ENCODE data around the gene CNR2. TPM values are rescaled to one million over a fixed set of nuclear protein-coding genes. Genes with fewer than 3 reads are reported as not detected.
A peak's percentile ranks its signal among the peaks of the same experiment; 100 is the strongest.
"Not testable (repeated sequence)": the region's sequence is repeated elsewhere in the genome, so short reads cannot be mapped to it uniquely, and the experiment has no call there.

CNR2 gene
- total RNA-seq, 1 experiment from 2014 or later = not detected

GRCh38 chr1:23958810-23959460, 45.8 kb upstream of the CNR2 start:
- POLR2A ChIA-PET (ENCODE audit: unreplicated experiment) = interaction anchor here (0.6 to 1.3 kb wide), 3 partner anchors 21 to 361 kb away, joined by 6 to 8 read pairs (median 7); partner anchors contain the start of genes GRHL3 and SRSF10
- CTCF ChIA-PET = no interaction called here
- intact Hi-C loops (cut with micrococcal nuclease; ENCODE audit: unreplicated experiment) = loop anchor here (2.0 to 5.0 kb wide), 6 partner anchors 37 to 182 kb away; partner anchors contain the start of genes FUCA1 and PITHD1

GRCh38 chr1:23958040-23958809, 45.1 kb upstream of the CNR2 start:
- Histone ChIP-seq H3K36me3 (ENCODE audit: low read depth) (peaks cover 11% of the 10 kb centered on the region; the same call in 1 of the 2 replicates), H3K4me3 (peak overlapping the region; percentile 97), H3K4me1 (replicated peaks; ENCODE audit: insufficient read depth) (peaks cover 48% of the 10 kb centered on the region), H2AFZ (peak overlapping the region; percentile 80; the same call in 1 of the 2 replicates), H3F3A (ENCODE audit: insufficient read depth, low read depth) (peaks cover 32% of the 10 kb centered on the region), H3K4me2 (peak overlapping the region; percentile 97), H3K27ac (peak overlapping the region; percentile 91), H3K79me2 (ENCODE audit: low read depth) (peaks cover 24% of the 10 kb centered on the region)
- CTCF ChIA-PET; H3K9me3 ChIP-seq (ENCODE audit: insufficient read depth, low read depth); H3K9me2 ChIP-seq (ENCODE audit: insufficient read depth); BruUV-seq (replicated peaks); H4K20me1 ChIP-seq (ENCODE audit: insufficient read depth); DNase-seq; H3K27me3 ChIP-seq (ENCODE audit: insufficient read depth, low read depth): not testable (repeated sequence)
- POLR2A ChIA-PET (ENCODE audit: unreplicated experiment) = interaction anchor here (0.7 kb wide), 1 partner anchor 234 kb away, joined by 10 read pairs; no protein-coding TSS in a partner anchor
- intact Hi-C loops (cut with micrococcal nuclease; ENCODE audit: unreplicated experiment) = loop anchor here (2.0 to 5.0 kb wide), 6 partner anchors 36 to 181 kb away; partner anchors contain the start of genes FUCA1 and PITHD1

More at GRCh38 chr1:23958810-23959460, 45.8 kb upstream of the CNR2 start:
- TF ChIP-seq EZH2 (IDR thresholded peaks at IDR 0.05; ENCODE audit: low read depth) = no peak
- no peak for TF ChIP-seq CTCF (conservative IDR thresholded peaks at IDR 0.05)
- Histone ChIP-seq H4K20me1 (ENCODE audit: insufficient read depth) (peaks cover 7% of the 10 kb centered on the region; the same call in 1 of the 2 replicates), H3K4me2 (peak overlapping the region; percentile 97), H3K27me3 (ENCODE audit: insufficient read depth, low read depth) (no peaks in the 10 kb centered on the region), H3K9me3 (ENCODE audit: insufficient read depth, low read depth) (no peaks in the 10 kb centered on the region), H3K79me2 (ENCODE audit: low read depth) (peaks cover 24% of the 10 kb centered on the region), H3K9me2 (ENCODE audit: insufficient read depth) (no peaks in the 10 kb centered on the region), H3K4me3 (peak overlapping the region; percentile 97), H2AFZ (peak overlapping the region; percentile 80), H3K4me1 (replicated peaks; ENCODE audit: insufficient read depth) (peaks cover 48% of the 10 kb centered on the region), H3F3A (ENCODE audit: insufficient read depth, low read depth) (peaks cover 39% of the 10 kb centered on the region), H3K27ac (peak overlapping the region; percentile 91), H3K36me3 (ENCODE audit: low read depth) (peaks cover 11% of the 10 kb centered on the region; the same call in 1 of the 2 replicates)
- DNase-seq = peak; percentile 75 to 80
- BruUV-seq (replicated peaks) = TSS peak; percentile 87

GRCh38 chr1:23957096-23957495, 43.9 kb upstream of the CNR2 start:
- Histone ChIP-seq H3K27me3 (ENCODE audit: insufficient read depth, low read depth) (no peaks in the 10 kb centered on the region), H3K9me3 (ENCODE audit: insufficient read depth, low read depth) (no peaks in the 10 kb centered on the region), H3K27ac (no peak overlapping the region), H3K4me2 (peak overlapping the region; percentile 65), H3K79me2 (ENCODE audit: low read depth) (peaks cover 24% of the 10 kb centered on the region), H3K9me2 (ENCODE audit: insufficient read depth) (no peaks in the 10 kb centered on the region), H2AFZ (no peak overlapping the region), H3K4me3 (no peak overlapping the region), H3K4me1 (replicated peaks; ENCODE audit: insufficient read depth) (peaks cover 48% of the 10 kb centered on the region), H3K36me3 (ENCODE audit: low read depth) (peaks cover 11% of the 10 kb centered on the region; the same call in 1 of the 2 replicates), H4K20me1 (ENCODE audit: insufficient read depth) (peaks cover 7% of the 10 kb centered on the region; the same call in 1 of the 2 replicates), H3F3A (ENCODE audit: insufficient read depth, low read depth) (peaks cover 30% of the 10 kb centered on the region)
- BruUV-seq (replicated peaks) = no TSS peak
- intact Hi-C loops (cut with micrococcal nuclease; ENCODE audit: unreplicated experiment) = loop anchor here (5.0 kb wide), 5 partner anchors 35 to 180 kb away; partner anchors contain the start of genes FUCA1 and PITHD1
- ChIA-PET CTCF (no interaction called here), POLR2A (ENCODE audit: unreplicated experiment) (interaction anchor here (0.6 kb wide), 4 partner anchors 23 to 78 kb away, joined by 3 to 7 read pairs (median 4); partner anchors contain the start of gene SRSF10)
- peak; percentile 55 to 66 for DNase-seq
- TF ChIP-seq CTCF (conservative IDR thresholded peaks at IDR 0.05) = no peak
- TF ChIP-seq EZH2 (IDR thresholded peaks at IDR 0.05; ENCODE audit: low read depth) = no peak

Measured in PC-9 (cell line).